Measurements from ENCODE around the gene C6orf141.
"Not testable (repeated sequence)": the region's sequence is repeated elsewhere in the genome, so short reads cannot be mapped to it uniquely, and the experiment has no call there.

The C6orf141 gene

DNA sequence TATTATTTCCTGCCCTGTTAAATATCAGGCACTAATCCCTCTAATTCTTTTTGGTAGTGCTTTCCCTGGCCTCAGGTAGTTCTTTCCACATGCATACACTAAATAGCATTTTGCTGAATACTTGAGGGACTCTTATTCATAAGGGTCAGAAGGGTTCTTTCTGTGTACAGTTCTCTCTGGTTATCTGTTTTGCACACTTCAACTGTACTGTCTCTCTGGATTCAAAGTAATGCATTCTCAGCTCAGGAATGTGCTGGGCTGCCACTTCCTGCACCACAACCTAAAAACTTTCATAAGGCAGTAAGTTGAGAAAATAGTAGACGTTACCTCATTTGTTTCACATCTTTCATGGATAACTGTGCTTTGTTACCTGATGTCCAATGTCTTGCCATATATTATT is 32.1 kb downstream of the C6orf141 start:
- DNase-seq = no peak

GRCh38 chr6:49587262-49587661 is 36.8 kb downstream of the C6orf141 start:
- DNase-seq = not testable (repeated sequence)
